Testis (tissue), 3 donors: Measurements from ENCODE around the gene NR1H3. TPM values are rescaled to one million over a fixed set of nuclear protein-coding genes. Genes with fewer than 3 reads are reported as not detected.
A peak's percentile ranks its signal among the peaks of the same experiment; 100 is the strongest.
"Not testable (repeated sequence)": the region's sequence is repeated elsewhere in the genome, so short reads cannot be mapped to it uniquely, and the experiment has no call there.

Experiments used
- DNase-seq: peaks from one replicate; pipeline ENCODE4 v3.0.0-alpha.2; 2019
- H3K27ac ChIP-seq, 2 donors: fragments of 200-600 bp; sonication (generic); one replicate each; pipeline ENCODE4 v1.5.1; 2019
- H3K27me3 ChIP-seq: fragments of 200-600 bp; sonication (generic); one replicate; pipeline ENCODE4 v1.5.1; 2019
- H3K36me3 ChIP-seq: fragments of 200-600 bp; sonication (generic); one replicate; pipeline ENCODE4 v1.5.1; 2017; ENCODE audit warnings: low read depth; ENCODE audit errors: missing control alignments
- H3K4me1 ChIP-seq: fragments of 200-600 bp; sonication (generic); one replicate; pipeline ENCODE4 v1.5.1; 2019
- H3K4me3 ChIP-seq, 2 donors: fragments of 200-600 bp; sonication (generic); one replicate each; pipeline ENCODE4 v1.5.1; 2017 to 2019
- H3K9me3 ChIP-seq: fragments of 200-600 bp; sonication (generic); one replicate; pipeline ENCODE4 v1.5.1; 2017
- POLR2A ChIP-seq: fragments of 450-650 bp; IDR thresholded peaks from one replicate; pipeline ENCODE4 v1.6.1; 2017; ENCODE audit warnings: antibody characterized with exemption, mild to moderate bottlenecking, moderate library complexity
- WGBS, 2 donors: methylation state at CpG; one replicate each; pipeline ENCODE4 v1.1.5; 2018; 5-methylcytosine and 5-hydroxymethylcytosine counted together
- intact Hi-C: fragments of 100-400 bp; cut with DNase I; formaldehyde crosslinking; loops from one replicate; pipeline ENCODE4 v1.15.1; 2023; ENCODE audit warnings: low total_unique reads
- polyA plus RNA-seq: library from polyadenylated mRNA; stranded (reverse); fragments of 350-450 nt; fragmentation: Illumina TruSeq; extraction: RNeasy Lipid Tissue Mini Kit (QIAGEN cat#74804); gene quantifications from one replicate; pipeline ENCODE4 v1.2.3, GENCODE V29; 2014; ENCODE audit warnings: low read depth, low replicate concordance; ENCODE audit not compliant: insufficient read depth
- total RNA-seq, 2 donors: library from RNA; depleted of rRNA; stranded (reverse); fragments of >200 nt; gene quantifications; one replicate each; pipeline ENCODE4 v1.2.3, GENCODE V29; 2016
- TF ChIP-seq, protein P1 (sequence below), 3 experiments: fragments of 450-650 bp in 2 of 3; fragments of 200-600 bp in 1 of 3; sonication (generic) in 1 of 3; IDR thresholded peaks; one replicate each; pipeline ENCODE4 v1.5.1; 2016 to 2019; ENCODE audit warnings: antibody characterized with exemption in 3 of 3, mild to moderate bottlenecking in 2 of 3, moderate library complexity in 1 of 3

The NR1H3 gene
- total and polyA plus RNA-seq, 3 donors from 2014 or later: 29.4 to 83.4 (median 38.2) TPM

- 84 to 91% methylated on average over 5 of the region's 5 CpGs for WGBS, 2 donors
- Histone ChIP-seq H3K9me3 (no peaks in the 10 kb centered on the region), H3K27me3 (no peaks in the 10 kb centered on the region), H3K4me1 (no peaks in the 10 kb centered on the region), H3K27ac (no peak overlapping the region), H3K36me3 (no peaks in the 10 kb centered on the region), H3K4me3 (no peak overlapping the region)
- intact Hi-C loops: no loop called here
- DNase-seq: peak; percentile 9
- no peak for TF ChIP-seq POLR2A
- TF ChIP-seq, protein P1, sequence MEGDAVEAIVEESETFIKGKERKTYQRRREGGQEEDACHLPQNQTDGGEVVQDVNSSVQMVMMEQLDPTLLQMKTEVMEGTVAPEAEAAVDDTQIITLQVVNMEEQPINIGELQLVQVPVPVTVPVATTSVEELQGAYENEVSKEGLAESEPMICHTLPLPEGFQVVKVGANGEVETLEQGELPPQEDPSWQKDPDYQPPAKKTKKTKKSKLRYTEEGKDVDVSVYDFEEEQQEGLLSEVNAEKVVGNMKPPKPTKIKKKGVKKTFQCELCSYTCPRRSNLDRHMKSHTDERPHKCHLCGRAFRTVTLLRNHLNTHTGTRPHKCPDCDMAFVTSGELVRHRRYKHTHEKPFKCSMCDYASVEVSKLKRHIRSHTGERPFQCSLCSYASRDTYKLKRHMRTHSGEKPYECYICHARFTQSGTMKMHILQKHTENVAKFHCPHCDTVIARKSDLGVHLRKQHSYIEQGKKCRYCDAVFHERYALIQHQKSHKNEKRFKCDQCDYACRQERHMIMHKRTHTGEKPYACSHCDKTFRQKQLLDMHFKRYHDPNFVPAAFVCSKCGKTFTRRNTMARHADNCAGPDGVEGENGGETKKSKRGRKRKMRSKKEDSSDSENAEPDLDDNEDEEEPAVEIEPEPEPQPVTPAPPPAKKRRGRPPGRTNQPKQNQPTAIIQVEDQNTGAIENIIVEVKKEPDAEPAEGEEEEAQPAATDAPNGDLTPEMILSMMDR (IDR thresholded peaks at IDR 0.05): no peak
These were observed 57.2 kb downstream of the NR1H3 start for GRCh38 chr11:47314992-47315391.

- H3K27ac ChIP-seq, H3K27me3 ChIP-seq, H3K36me3 ChIP-seq, H3K9me3 ChIP-seq, H3K4me1 ChIP-seq, H3K4me3 ChIP-seq, intact Hi-C loops: not testable (repeated sequence)
- 86 to 94% methylated on average over 8 of the region's 8 CpGs for WGBS, 2 donors
- peak; percentile 6 for DNase-seq
These were observed 58.7 kb downstream of the NR1H3 start for GRCh38 chr11:47316501-47316900.

DNA sequence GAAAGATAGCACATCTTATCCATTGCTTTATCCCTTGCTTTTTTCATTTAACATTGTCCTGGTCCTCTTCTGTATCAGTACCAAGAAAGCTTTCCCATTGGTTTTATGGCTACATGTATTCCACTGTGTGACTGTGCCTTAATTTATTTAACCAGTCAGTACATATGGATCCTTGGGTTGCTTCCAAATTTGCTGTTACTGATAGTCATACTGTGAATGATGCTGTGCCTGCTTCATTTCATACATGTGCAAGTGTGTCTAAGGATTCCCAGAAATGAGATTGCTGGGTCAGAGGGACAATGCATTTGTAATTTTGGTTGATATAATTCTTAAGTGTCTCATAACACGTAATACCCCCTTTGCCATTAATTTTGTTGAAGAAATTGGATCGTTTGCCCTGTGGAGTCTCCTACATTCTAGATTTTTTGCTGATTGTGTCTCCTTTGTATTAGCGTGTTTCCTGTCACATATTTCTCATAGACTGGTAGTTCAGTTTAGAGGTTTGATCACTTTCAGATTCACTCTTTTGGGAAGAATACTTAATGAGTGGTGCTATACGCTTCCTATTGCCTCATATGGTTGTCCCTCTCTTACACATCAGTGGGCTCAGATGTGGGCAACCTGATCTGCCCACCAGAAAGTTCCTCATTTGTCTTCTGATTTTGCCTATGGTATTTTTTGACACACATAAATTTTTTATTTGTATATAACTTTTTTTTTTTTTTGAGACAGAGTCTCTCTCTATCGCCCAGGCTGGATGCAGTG is 59.5 kb downstream of the NR1H3 start:
- Histone ChIP-seq H3K4me1 (no peaks in the 10 kb centered on the region), H3K27me3 (no peaks in the 10 kb centered on the region), H3K27ac (no peak overlapping the region), H3K4me3 (no peak overlapping the region), H3K9me3 (no peaks in the 10 kb centered on the region), H3K36me3 (no peaks in the 10 kb centered on the region)
- DNase-seq: no peak
- intact Hi-C loops: no loop called here
- TF ChIP-seq POLR2A: no peak
- TF ChIP-seq, protein P1 (IDR thresholded peaks at IDR 0.05): no peak
- WGBS, 2 donors: 86 to 88% methylated on average over 5 of the region's 5 CpGs

- Histone ChIP-seq H3K4me3 (no peak overlapping the region), H3K27me3 (no peaks in the 10 kb centered on the region), H3K9me3 (no peaks in the 10 kb centered on the region), H3K36me3 (no peaks in the 10 kb centered on the region), H3K27ac (no peak overlapping the region), H3K4me1 (no peaks in the 10 kb centered on the region)
- 94 to 97% methylated on average over 2 of the region's 2 CpGs for WGBS, 2 donors
- DNase-seq: no peak
- TF ChIP-seq, protein P1 (IDR thresholded peaks at IDR 0.05): no peak
- no peak for TF ChIP-seq POLR2A
- intact Hi-C loops: no loop called here
These were observed 60.4 kb downstream of the NR1H3 start for GRCh38 chr11:47318166-47318565.

Other genes with a start within 250 kb of the NR1H3 start
- gene ARFGAP2, start 81.1 kb upstream of the NR1H3 start, total RNA-seq: 100 to 1,000 TPM; 167 to 178 TPM
- gene ARFGAP2, start 81.1 kb upstream of the NR1H3 start, polyA plus RNA-seq: 82.4 TPM
- gene PACSIN3, start 71.6 kb upstream of the NR1H3 start, total RNA-seq: 10 to 100 TPM; 10.8 to 12.0 TPM
- 11.0 TPM for gene PACSIN3, start 71.6 kb upstream of the NR1H3 start, polyA plus RNA-seq
- 10 to 100 TPM; 33.6 to 34.7 TPM for gene DDB2, start 43.0 kb upstream of the NR1H3 start, total RNA-seq
- 20.7 TPM for gene DDB2, start 43.0 kb upstream of the NR1H3 start, polyA plus RNA-seq
- gene ACP2, start 9.2 kb upstream of the NR1H3 start, total RNA-seq: 10 to 100 TPM; 61.3 to 63.7 TPM
- gene ACP2, start 9.2 kb upstream of the NR1H3 start, polyA plus RNA-seq: 40.3 TPM
- 100 to 1,000 TPM; 103 to 118 TPM for gene MADD, start 12.1 kb downstream of the NR1H3 start, total RNA-seq
- 87.8 TPM for gene MADD, start 12.1 kb downstream of the NR1H3 start, polyA plus RNA-seq
- under 1 TPM; 0.68 to 0.79 TPM for gene MYBPC3, start 94.7 kb downstream of the NR1H3 start, total RNA-seq
- gene MYBPC3, start 94.7 kb downstream of the NR1H3 start, polyA plus RNA-seq: 1.7 TPM
- 1 to 10 TPM; 4.6 to 7.4 TPM for gene SPI1, start 120.6 kb downstream of the NR1H3 start, total RNA-seq
- gene SPI1, start 120.6 kb downstream of the NR1H3 start, polyA plus RNA-seq: 16.3 TPM
- 10 to 100 TPM; 95.1 to 98.1 TPM for gene SLC39A13, start 150.6 kb downstream of the NR1H3 start, total RNA-seq
- 99.2 TPM for gene SLC39A13, start 150.6 kb downstream of the NR1H3 start, polyA plus RNA-seq
- gene PSMC3, start 168.4 kb downstream of the NR1H3 start, total RNA-seq: 100 to 1,000 TPM in 1 of 2 donors, 10 to 100 TPM in 1; 98.1 to 108 TPM
- gene PSMC3, start 168.4 kb downstream of the NR1H3 start, polyA plus RNA-seq: 228 TPM
- gene RAPSN, start 191.1 kb downstream of the NR1H3 start, total RNA-seq: under 1 TPM; 0.19 to 0.63 TPM
- gene RAPSN, start 191.1 kb downstream of the NR1H3 start, polyA plus RNA-seq: 0.65 TPM